Natural killer cell treated with Interleukin-12 subunit alpha and Interleukin-12 subunit beta and Interleukin-15 and Interleukin-18, amount 100 ng/mL, for 72 hours (primary cell): ENCODE data around the gene SP2. TPM values are rescaled to one million over a fixed set of nuclear protein-coding genes. Genes with fewer than 3 reads are reported as not detected.
A peak's percentile ranks its signal among the peaks of the same experiment; 100 is the strongest.
"Not testable (repeated sequence)": the region's sequence is repeated elsewhere in the genome, so short reads cannot be mapped to it uniquely, and the experiment has no call there.

ENCODE experiments used
- ATAC-seq, 2 donors: fragments of 150-1000 bp; cut with Tn5 transposase in 1 of 2; sonication (Bioruptor Pico), chemical (Tn5 transposase) in 1 of 2; 2 replicates each; pipeline ENCODE4 v1.10.0; 2021
- DNase-seq: peaks from one replicate; pipeline ENCODE4 v3.0.0; 2022; ENCODE audit warnings: low spot score
- H3K27ac Mint-ChIP-seq, 2 donors: 1 replicate in 1 of 2; 2 replicates in 1 of 2; pipeline ENCODE4 v1.8.0; 2022; ENCODE audit warnings: mixed read lengths in 2 of 2, mild to moderate bottlenecking in 1 of 2, moderate library complexity in 1 of 2
- H3K27me3 Mint-ChIP-seq, 2 donors: 1 replicate in 1 of 2; 2 replicates in 1 of 2; pipeline ENCODE4 v1.8.0; 2022; ENCODE audit warnings: mixed read lengths in 2 of 2
- H3K36me3 Mint-ChIP-seq: one replicate; pipeline ENCODE4 v1.8.0; 2022; ENCODE audit warnings: mixed read lengths
- H3K4me1 Mint-ChIP-seq, 2 donors: 1 replicate in 1 of 2; 2 replicates in 1 of 2; pipeline ENCODE4 v1.8.0; 2022; ENCODE audit warnings: low read depth in 2 of 2, mixed read lengths in 2 of 2, mild to moderate bottlenecking in 1 of 2
- H3K4me3 Mint-ChIP-seq: one replicate; pipeline ENCODE4 v1.8.0; 2022; ENCODE audit warnings: mixed read lengths
- H3K9me3 Mint-ChIP-seq: 2 replicates; pipeline ENCODE4 v1.8.0; 2022; ENCODE audit warnings: mixed read lengths
- total RNA-seq, 2 donors: library from RNA; stranded (reverse); gene quantifications; one replicate each; pipeline ENCODE4 v1.2.3, GENCODE V29; 2022

SP2 gene
- total RNA-seq, 2 donors from 2014 or later, result 22.0 to 25.8 TPM

GRCh38 chr17:47929218-47930000 lies 33.4 kb downstream of the SP2 start:
- Mint-ChIP-seq H3K36me3 (peaks cover 16% of the 10 kb centered on the region), H3K27me3 (no peaks in the 10 kb centered on the region), H3K9me3 (no peaks in the 10 kb centered on the region), H3K27ac (no peak overlapping the region), H3K4me3 (no peak overlapping the region), H3K4me1 (peaks cover 3 to 4% of the 10 kb centered on the region in 2 donors)
- ATAC-seq (no peak), DNase-seq (no peak)

GRCh38 chr17:47931848-47932247 lies 35.8 kb downstream of the SP2 start:
- peaks cover 10% of the 10 kb centered on the region for H3K36me3 Mint-ChIP-seq
- H3K27ac Mint-ChIP-seq, result peak overlapping the region in 1 of 2 donors; percentile 6
- peaks cover 2 to 4% of the 10 kb centered on the region in 2 donors for H3K4me1 Mint-ChIP-seq
- no peak for DNase-seq
- no peaks in the 10 kb centered on the region for H3K9me3 Mint-ChIP-seq
- peaks cover 0 to 2% of the 10 kb centered on the region in 2 donors for H3K27me3 Mint-ChIP-seq
- no peak for ATAC-seq
- H3K4me3 Mint-ChIP-seq, result no peak overlapping the region

GRCh38 chr17:47934856-47935255 lies 38.8 kb downstream of the SP2 start:
- Mint-ChIP-seq H3K27me3 (peaks cover 0 to 2% of the 10 kb centered on the region in 2 donors), H3K27ac (no peak overlapping the region), H3K9me3 (no peaks in the 10 kb centered on the region), H3K36me3 (no peaks in the 10 kb centered on the region), H3K4me3 (no peak overlapping the region), H3K4me1 (no peaks in the 10 kb centered on the region)
- ATAC-seq, result no peak
- no peak for DNase-seq

GRCh38 chr17:47935468-47935867 lies 39.4 kb downstream of the SP2 start:
- H3K4me1 Mint-ChIP-seq, ATAC-seq, H3K27ac Mint-ChIP-seq, H3K36me3 Mint-ChIP-seq, H3K9me3 Mint-ChIP-seq, H3K4me3 Mint-ChIP-seq, H3K27me3 Mint-ChIP-seq, DNase-seq: not testable (repeated sequence)

GRCh38 chr17:47935961-47936360 lies 39.9 kb downstream of the SP2 start:
- H3K4me3 Mint-ChIP-seq, result no peak overlapping the region
- H3K36me3 Mint-ChIP-seq, result peaks cover 2% of the 10 kb centered on the region
- peaks cover under 1% of the 10 kb centered on the region for H3K9me3 Mint-ChIP-seq
- ATAC-seq (peak in 1 of 2 donors; percentile 14), DNase-seq (no peak)
- H3K27me3 Mint-ChIP-seq, result peaks cover 0 to 2% of the 10 kb centered on the region in 2 donors
- H3K4me1 Mint-ChIP-seq, result peaks cover 3 to 4% of the 10 kb centered on the region in 2 donors
- no peak overlapping the region for H3K27ac Mint-ChIP-seq

GRCh38 chr17:47937941-47938340 lies 41.9 kb downstream of the SP2 start:
- ATAC-seq (no peak), DNase-seq (no peak)
- peaks cover 3% of the 10 kb centered on the region for H3K9me3 Mint-ChIP-seq
- H3K27me3 Mint-ChIP-seq, result peaks cover 0 to 2% of the 10 kb centered on the region in 2 donors
- H3K36me3 Mint-ChIP-seq, result peaks cover 4% of the 10 kb centered on the region
- H3K4me3 Mint-ChIP-seq, result no peak overlapping the region
- H3K4me1 Mint-ChIP-seq, result peaks cover 14 to 19% of the 10 kb centered on the region in 2 donors
- H3K27ac Mint-ChIP-seq, result no peak overlapping the region

- H3K36me3 Mint-ChIP-seq, result peaks cover 8% of the 10 kb centered on the region
- H3K4me1 Mint-ChIP-seq, result peaks cover 28 to 35% of the 10 kb centered on the region in 2 donors
- ATAC-seq, result peak; percentile 98
- H3K27me3 Mint-ChIP-seq, result peaks cover 0 to 2% of the 10 kb centered on the region in 2 donors
- H3K9me3 Mint-ChIP-seq, result peaks cover 3% of the 10 kb centered on the region
- peak within 1 kb of the TSS; percentile 80 for H3K4me3 Mint-ChIP-seq
- H3K27ac Mint-ChIP-seq, result peak within 1 kb of the TSS; percentile 54 to 71
- DNase-seq, result peak; percentile 96
These were observed 45.4 kb downstream of the SP2 start, which contains the start of gene PNPO for GRCh38 chr17:47941246-47942095. Gene PNPO (plus strand): TSS chr17:47941571. CDS start chr17:47941676, 105 bp downstream.

GRCh38 chr17:47942096-47942510 lies 46.1 kb downstream of the SP2 start:
- Mint-ChIP-seq H3K9me3 (peaks cover 3% of the 10 kb centered on the region), H3K4me3 (peak overlapping the region; percentile 80), H3K27ac (peak overlapping the region; percentile 54 to 71), H3K4me1 (peaks cover 28 to 35% of the 10 kb centered on the region in 2 donors), H3K36me3 (peaks cover 8% of the 10 kb centered on the region), H3K27me3 (no peaks in the 10 kb centered on the region)
- no peak for ATAC-seq
- DNase-seq, result peak; percentile 23

- peaks cover 3% of the 10 kb centered on the region for H3K9me3 Mint-ChIP-seq
These were observed 46.5 kb downstream of the SP2 start for GRCh38 chr17:47942568-47942967.

GRCh38 chr17:47945080-47945479 lies 49.0 kb downstream of the SP2 start:
- H3K27me3 Mint-ChIP-seq, result no peaks in the 10 kb centered on the region
- H3K4me3 Mint-ChIP-seq, result peak overlapping the region; percentile 48

More at GRCh38 chr17:47942568-47942967, 46.5 kb downstream of the SP2 start:
- Mint-ChIP-seq H3K36me3 (peaks cover 8% of the 10 kb centered on the region), H3K4me1 (peaks cover 28 to 35% of the 10 kb centered on the region in 2 donors), H3K4me3 (peak overlapping the region; percentile 80), H3K27me3 (no peaks in the 10 kb centered on the region), H3K27ac (peak overlapping the region; percentile 54 to 71)
- no peak for DNase-seq
- no peak for ATAC-seq

GRCh38 chr17:47945529-47946508 lies 49.8 kb downstream of the SP2 start:
- H3K36me3 Mint-ChIP-seq, result peaks cover 8% of the 10 kb centered on the region
- no peak for DNase-seq
- H3K9me3 Mint-ChIP-seq, result peaks cover 3% of the 10 kb centered on the region
- no peak overlapping the region for H3K4me3 Mint-ChIP-seq
- no peaks in the 10 kb centered on the region for H3K27me3 Mint-ChIP-seq
- H3K4me1 Mint-ChIP-seq, result peaks cover 37 to 44% of the 10 kb centered on the region in 2 donors
- no peak for ATAC-seq
- peak overlapping the region; percentile 46 to 49 for H3K27ac Mint-ChIP-seq

More at GRCh38 chr17:47945080-47945479, 49.0 kb downstream of the SP2 start:
- peaks cover 8% of the 10 kb centered on the region for H3K36me3 Mint-ChIP-seq
- DNase-seq (no peak), ATAC-seq (peak in 1 of 2 donors; percentile 3)
- peak overlapping the region; percentile 46 to 49 for H3K27ac Mint-ChIP-seq
- peaks cover 3% of the 10 kb centered on the region for H3K9me3 Mint-ChIP-seq
- peaks cover 38 to 46% of the 10 kb centered on the region in 2 donors for H3K4me1 Mint-ChIP-seq

GRCh38 chr17:47946516-47946915 lies 50.5 kb downstream of the SP2 start:
- no peaks in the 10 kb centered on the region for H3K9me3 Mint-ChIP-seq
- no peak overlapping the region for H3K4me3 Mint-ChIP-seq
- peaks cover 30 to 37% of the 10 kb centered on the region in 2 donors for H3K4me1 Mint-ChIP-seq
- peaks cover 4% of the 10 kb centered on the region for H3K36me3 Mint-ChIP-seq
- DNase-seq (no peak), ATAC-seq (no peak)
- H3K27me3 Mint-ChIP-seq, result no peaks in the 10 kb centered on the region
- no peak overlapping the region for H3K27ac Mint-ChIP-seq

GRCh38 chr17:47946929-47947397 lies 50.9 kb downstream of the SP2 start:
- Mint-ChIP-seq H3K4me1 (peaks cover 28 to 35% of the 10 kb centered on the region in 2 donors), H3K9me3 (no peaks in the 10 kb centered on the region), H3K4me3 (no peak overlapping the region), H3K27ac (no peak overlapping the region), H3K27me3 (no peaks in the 10 kb centered on the region), H3K36me3 (peaks cover 4% of the 10 kb centered on the region)
- ATAC-seq (peak; percentile 79 to 85), DNase-seq (no peak)
